CD4-positive, alpha-beta memory T cell (primary cell): ENCODE measurements around the gene IFIT3. TPM values are rescaled to one million over a fixed set of nuclear protein-coding genes. Genes with fewer than 3 reads are reported as not detected.

Experiments used
- CTCF ChIA-PET: fragments of 350-600 bp; sonication (Branson Sonifier 250); formaldehyde crosslinking; loops from one replicate; lab custom pipeline; 2021; ENCODE audit warnings: inconsistent platforms; ENCODE audit not compliant: partially characterized antibody; lab: Charles Lee
- POLR2A ChIA-PET: fragments of 350-600 bp; sonication (Branson Sonifier 250); formaldehyde crosslinking; loops from one replicate; lab custom pipeline; 2021; ENCODE audit not compliant: partially characterized antibody; lab: Charles Lee
- DNase-seq, 5 donors: peaks; one replicate each; pipeline versions ENCODE4 v3.0.0 to v3.0.0-alpha.2; 2020 to 2022; ENCODE audit warnings: mixed read lengths in 1 of 5
- H3K27ac ChIP-seq: one replicate; pipeline ENCODE4 v1.7.0; 2013; ENCODE audit warnings: low read depth, low read length
- H3K27me3 ChIP-seq: 2 replicates; pipeline ENCODE4 v1.7.0; 2013; ENCODE audit warnings: mild to moderate bottlenecking, low read length, moderate library complexity; ENCODE audit not compliant: insufficient read depth
- H3K36me3 ChIP-seq: 2 replicates; pipeline ENCODE4 v1.7.0; 2013; ENCODE audit warnings: mild to moderate bottlenecking, low read length, moderate library complexity; ENCODE audit not compliant: insufficient read depth
- H3K4me1 ChIP-seq: 2 replicates; pipeline ENCODE4 v1.7.0; 2013; ENCODE audit warnings: mild to moderate bottlenecking, low read length, moderate library complexity; ENCODE audit not compliant: insufficient read depth
- H3K4me3 ChIP-seq, 2 donors: one replicate each; pipeline ENCODE4 v1.7.0; 2013; ENCODE audit warnings: low read length in 2 of 2, mild to moderate bottlenecking in 1 of 2
- H3K9me3 ChIP-seq, 2 donors: one replicate each; pipeline ENCODE4 v1.7.0; 2013; ENCODE audit warnings: low read length in 2 of 2, control low read depth in 1 of 2; ENCODE audit not compliant: control insufficient read depth in 1 of 2
- H3K27ac Mint-ChIP-seq, 7 donors: one replicate each; pipeline ENCODE4 v1.8.0; 2020 to 2021; ENCODE audit warnings: mixed read lengths in 7 of 7, mild to moderate bottlenecking in 6 of 7, inconsistent platforms in 3 of 7, moderate library complexity in 3 of 7
- H3K27me3 Mint-ChIP-seq, 2 donors: one replicate each; pipeline ENCODE4 v1.8.0; 2020 to 2021; ENCODE audit warnings: mixed read lengths in 2 of 2
- H3K36me3 Mint-ChIP-seq, 2 donors: one replicate each; pipeline ENCODE4 v1.8.0; 2020 to 2021; ENCODE audit warnings: mixed read lengths in 2 of 2, inconsistent platforms in 1 of 2, mild to moderate bottlenecking in 1 of 2
- H3K4me1 Mint-ChIP-seq, 4 donors: one replicate each; pipeline ENCODE4 v1.8.0; 2020 to 2021; ENCODE audit warnings: mixed read lengths in 4 of 4, mild to moderate bottlenecking in 1 of 4
- H3K4me3 Mint-ChIP-seq, 8 donors: one replicate each; pipeline ENCODE4 v1.8.0; 2020 to 2021; ENCODE audit warnings: mixed read lengths in 8 of 8, mild to moderate bottlenecking in 7 of 8, moderate library complexity in 6 of 8, inconsistent platforms in 3 of 8
- H3K9me3 Mint-ChIP-seq, 8 donors: one replicate each; pipeline ENCODE4 v1.8.0; 2020 to 2021; ENCODE audit warnings: mixed read lengths in 8 of 8, mild to moderate bottlenecking in 5 of 8, inconsistent platforms in 3 of 8, moderate library complexity in 1 of 8
- intact Hi-C: fragments of 100-400 bp; cut with micrococcal nuclease; formaldehyde crosslinking; loops from one replicate; pipeline ENCODE4 v1.15.1; 2023
- polyA plus RNA-seq, 2 donors: library from polyadenylated mRNA; unstranded; fragments of 300-500 nt; fragmentation: Illumina TruSeq; gene quantifications; one replicate each; pipeline ENCODE4 v1.2.3, GENCODE V29; 2021
- total RNA-seq, 2 experiments: library from RNA; stranded (reverse); gene quantifications; one replicate each; pipeline ENCODE4 v1.2.3, GENCODE V29; 2021

IFIT3 gene
- total and polyA plus RNA-seq, 4 experiments from 2014 or later, result 3.1 to 10.4 (median 4.2) TPM

DNA sequence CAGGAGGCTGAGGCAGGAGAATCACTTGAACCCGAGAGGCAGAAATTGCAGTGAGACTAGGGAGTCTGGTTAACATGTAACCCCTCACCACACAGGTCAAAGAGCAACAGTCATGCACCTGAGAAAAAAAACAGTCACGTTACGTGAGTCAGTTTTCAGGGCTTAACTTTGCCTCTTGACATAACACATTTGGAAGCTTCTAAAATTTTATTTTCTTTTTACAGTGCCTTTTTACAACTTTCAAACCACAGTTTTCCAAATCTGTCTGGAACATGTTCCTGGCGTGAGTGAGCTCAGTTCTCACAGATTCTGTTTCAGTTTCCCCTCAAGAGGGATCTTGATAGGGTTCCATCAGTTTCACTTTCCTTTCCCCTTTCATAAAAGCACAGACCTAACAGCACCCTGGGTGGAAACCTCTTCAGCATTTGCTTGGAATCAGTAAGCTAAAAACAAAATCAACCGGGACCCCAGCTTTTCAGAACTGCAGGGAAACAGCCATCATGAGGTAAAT is 4.4 kb downstream of the IFIT3 start:
- peaks cover 79% of the 10 kb centered on the region for H3K4me1 ChIP-seq

DNA sequence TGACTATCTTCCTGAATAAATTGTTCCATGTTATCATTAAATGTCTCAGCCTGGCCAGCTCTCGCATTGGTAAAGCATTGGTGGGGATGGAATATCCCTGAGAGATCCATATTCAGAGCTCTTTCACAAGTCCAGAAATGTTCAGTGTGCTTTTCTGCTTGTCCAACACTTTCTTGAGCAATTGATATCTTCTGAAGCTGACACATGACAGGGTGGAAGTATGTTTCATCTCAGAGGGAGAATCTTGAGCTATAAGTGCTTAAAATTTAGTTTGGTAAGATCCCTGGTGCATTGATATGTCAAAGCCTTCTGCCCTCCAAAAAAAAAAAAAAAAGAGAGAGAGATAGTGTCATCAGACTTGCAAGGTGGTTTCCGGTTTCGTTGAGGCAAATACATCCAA is 7.4 kb downstream of the IFIT3 start:
- Mint-ChIP-seq H3K27ac (peak overlapping the region; percentile 42 to 91 (median 85)), H3K9me3 (no peaks in the 10 kb centered on the region), H3K4me1 (peaks cover 37 to 66% (median 53%) of the 10 kb centered on the region in 4 donors), H3K4me3 (peak overlapping the region in 3 of 8 donors; percentile 16 to 57 (median 38)), H3K27me3 (no peaks in the 10 kb centered on the region), H3K36me3 (peaks cover 7 to 20% of the 10 kb centered on the region in 2 donors)
- ChIA-PET CTCF (no interaction called here), POLR2A (interaction anchor here (1.0 kb wide), 1 partner anchor 33 kb away, joined by 5 read pairs; no protein-coding TSS in a partner anchor)
- peaks cover 59% of the 10 kb centered on the region for H3K4me1 ChIP-seq
- no peak overlapping the region for H3K4me3 ChIP-seq
- no peaks in the 10 kb centered on the region for H3K27me3 ChIP-seq
- H3K9me3 ChIP-seq, result no peaks in the 10 kb centered on the region
- peaks cover 13% of the 10 kb centered on the region for H3K36me3 ChIP-seq
- no peak overlapping the region for H3K27ac ChIP-seq
- intact Hi-C loops, result no loop called here
- no peak for DNase-seq

More for the DNA sequence above, 4.4 kb downstream of the IFIT3 start:
- intact Hi-C loops, result no loop called here
- H3K27me3 Mint-ChIP-seq, result peaks cover 0 to 4% of the 10 kb centered on the region in 2 donors
- POLR2A ChIA-PET, result interaction anchor here (0.9 to 1.2 kb wide), 3 partner anchors 33 to 80 kb away, joined by 3 to 6 read pairs (median 3); no protein-coding TSS in a partner anchor
- peaks cover 52 to 90% (median 70%) of the 10 kb centered on the region in 4 donors for H3K4me1 Mint-ChIP-seq
- peak; percentile 55 to 70 (median 59) for DNase-seq
- Histone ChIP-seq H3K4me3 (peak overlapping the region; percentile 10 to 24), H3K27me3 (no peaks in the 10 kb centered on the region), H3K36me3 (no peaks in the 10 kb centered on the region), H3K27ac (peak overlapping the region; percentile 48), H3K9me3 (no peaks in the 10 kb centered on the region)
- H3K4me3 Mint-ChIP-seq, result peak overlapping the region; percentile 81 to 89 (median 84)
- no peaks in the 10 kb centered on the region for H3K9me3 Mint-ChIP-seq
- H3K27ac Mint-ChIP-seq, result peak overlapping the region; percentile 91 to 99 (median 97)
- H3K36me3 Mint-ChIP-seq, result no peaks in the 10 kb centered on the region
- CTCF ChIA-PET, result interaction anchor here (0.7 to 1.7 kb wide), 7 partner anchors 8 to 86 kb away, joined by 3 to 9 read pairs (median 4); partner anchors contain the start of gene IFIT5

GRCh38 chr10:89336241-89336640 is 8.4 kb downstream of the IFIT3 start:
- H3K36me3 ChIP-seq, result peaks cover 13% of the 10 kb centered on the region
- DNase-seq, result no peak
- Mint-ChIP-seq H3K27ac (peak overlapping the region in 2 of 7 donors; percentile 46 to 49), H3K9me3 (no peaks in the 10 kb centered on the region), H3K36me3 (peaks cover 9 to 20% of the 10 kb centered on the region in 2 donors), H3K27me3 (no peaks in the 10 kb centered on the region), H3K4me1 (peaks cover 32 to 56% (median 45%) of the 10 kb centered on the region in 4 donors), H3K4me3 (peak overlapping the region in 1 of 8 donors; percentile 20)
- peaks cover 51% of the 10 kb centered on the region for H3K4me1 ChIP-seq
- no peak overlapping the region for H3K27ac ChIP-seq
- no peaks in the 10 kb centered on the region for H3K27me3 ChIP-seq
- intact Hi-C loops, result no loop called here
- no peaks in the 10 kb centered on the region for H3K9me3 ChIP-seq
- no peak overlapping the region for H3K4me3 ChIP-seq
- POLR2A ChIA-PET, result no interaction called here
- CTCF ChIA-PET, result no interaction called here

DNA sequence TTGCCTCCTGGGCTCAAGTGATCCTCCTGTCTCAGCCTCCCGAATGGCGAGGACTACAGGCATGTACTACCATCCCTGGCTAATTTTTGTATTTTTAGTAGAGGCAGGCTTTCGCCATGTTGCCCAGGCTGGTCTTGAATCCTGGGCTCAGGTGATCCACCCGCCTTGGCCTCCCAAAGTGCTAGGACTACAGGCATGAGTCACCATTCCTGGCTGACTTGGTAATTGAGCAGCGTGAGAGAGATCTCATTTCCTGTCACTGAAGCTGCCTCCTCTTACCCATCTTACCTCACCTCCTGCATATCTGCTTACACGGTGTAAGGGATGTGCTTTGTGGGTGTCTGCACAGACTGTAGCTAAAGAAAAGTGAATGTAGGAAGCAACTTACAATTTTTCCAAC is 9.7 kb downstream of the IFIT3 start:
- intact Hi-C loops, result no loop called here
- CTCF ChIA-PET, result interaction anchor here (1.0 to 1.5 kb wide), 3 partner anchors 10 to 34 kb away, joined by 3 to 8 read pairs (median 4); no protein-coding TSS in a partner anchor
- Mint-ChIP-seq H3K4me1 (peaks cover 27 to 45% (median 39%) of the 10 kb centered on the region in 4 donors), H3K27me3 (no peaks in the 10 kb centered on the region), H3K9me3 (no peaks in the 10 kb centered on the region), H3K27ac (peak overlapping the region in 5 of 7 donors; percentile 66 to 82 (median 81)), H3K4me3 (peak overlapping the region in 2 of 8 donors; percentile 40 to 48), H3K36me3 (peaks cover 9 to 20% of the 10 kb centered on the region in 2 donors)
- Histone ChIP-seq H3K27me3 (no peaks in the 10 kb centered on the region), H3K4me1 (peaks cover 45% of the 10 kb centered on the region), H3K9me3 (no peaks in the 10 kb centered on the region), H3K4me3 (no peak overlapping the region), H3K27ac (no peak overlapping the region), H3K36me3 (peaks cover 13% of the 10 kb centered on the region)
- peak in 3 of 5 donors; percentile 20 to 71 (median 24) for DNase-seq
- POLR2A ChIA-PET, result interaction anchor here (1.1 to 1.7 kb wide), 3 partner anchors 10 to 77 kb away, joined by 4 to 10 read pairs (median 5); partner anchors contain the start of genes IFIT2, IFIT3 and IFIT5

DNA sequence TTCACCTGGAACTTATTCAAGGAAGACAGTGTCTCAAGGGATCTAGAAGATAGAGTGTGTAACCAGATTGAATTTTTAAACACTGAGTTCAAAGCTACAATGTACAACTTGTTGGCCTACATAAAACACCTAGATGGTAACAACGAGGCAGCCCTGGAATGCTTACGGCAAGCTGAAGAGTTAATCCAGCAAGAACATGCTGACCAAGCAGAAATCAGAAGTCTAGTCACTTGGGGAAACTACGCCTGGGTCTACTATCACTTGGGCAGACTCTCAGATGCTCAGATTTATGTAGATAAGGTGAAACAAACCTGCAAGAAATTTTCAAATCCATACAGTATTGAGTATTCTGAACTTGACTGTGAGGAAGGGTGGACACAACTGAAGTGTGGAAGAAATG is 10.9 kb downstream of the IFIT3 start:
- H3K27ac Mint-ChIP-seq, result no peak overlapping the region

GRCh38 chr10:89339875-89340274 is 12.1 kb downstream of the IFIT3 start:
- Mint-ChIP-seq H3K27me3 (peaks cover 0 to 1% of the 10 kb centered on the region in 2 donors), H3K4me3 (no peak overlapping the region), H3K36me3 (peaks cover 9 to 20% of the 10 kb centered on the region in 2 donors), H3K4me1 (peaks cover 12 to 23% (median 20%) of the 10 kb centered on the region in 4 donors), H3K9me3 (no peaks in the 10 kb centered on the region), H3K27ac (no peak overlapping the region)
- DNase-seq, result no peak
- Histone ChIP-seq H3K4me3 (no peak overlapping the region), H3K4me1 (peaks cover 22% of the 10 kb centered on the region), H3K27ac (no peak overlapping the region), H3K9me3 (no peaks in the 10 kb centered on the region), H3K27me3 (no peaks in the 10 kb centered on the region), H3K36me3 (peaks cover 13% of the 10 kb centered on the region)
- intact Hi-C loops, result no loop called here
- CTCF ChIA-PET, result interaction anchor here (2.2 kb wide), 1 partner anchor 30 kb away, joined by 4 read pairs; no protein-coding TSS in a partner anchor
- POLR2A ChIA-PET, result no interaction called here

More for the DNA sequence above, 10.9 kb downstream of the IFIT3 start:
- CTCF ChIA-PET, result no interaction called here
- H3K4me3 Mint-ChIP-seq, result no peak overlapping the region
- H3K4me3 ChIP-seq, result no peak overlapping the region
- peaks cover 0 to 1% of the 10 kb centered on the region in 2 donors for H3K27me3 Mint-ChIP-seq
- H3K9me3 ChIP-seq, result no peaks in the 10 kb centered on the region
- H3K36me3 ChIP-seq, result peaks cover 13% of the 10 kb centered on the region
- POLR2A ChIA-PET, result no interaction called here
- H3K4me1 ChIP-seq, result peaks cover 33% of the 10 kb centered on the region
- intact Hi-C loops, result no loop called here
- DNase-seq, result no peak
- peaks cover 9 to 20% of the 10 kb centered on the region in 2 donors for H3K36me3 Mint-ChIP-seq
- H3K27me3 ChIP-seq, result no peaks in the 10 kb centered on the region
- H3K4me1 Mint-ChIP-seq, result peaks cover 18 to 33% (median 27%) of the 10 kb centered on the region in 4 donors
- H3K9me3 Mint-ChIP-seq, result no peaks in the 10 kb centered on the region
- no peak overlapping the region for H3K27ac ChIP-seq

GRCh38 chr10:89341649-89342048 is 13.9 kb downstream of the IFIT3 start:
- ChIA-PET CTCF (no interaction called here), POLR2A (interaction anchor here (0.8 kb wide), 1 partner anchor 50 kb away, joined by 3 read pairs; the partner anchor contains the start of gene IFIT1)
- no peak overlapping the region for H3K4me3 ChIP-seq
- Mint-ChIP-seq H3K4me3 (no peak overlapping the region), H3K27ac (no peak overlapping the region), H3K9me3 (no peaks in the 10 kb centered on the region), H3K4me1 (peaks cover 3 to 10% (median 7%) of the 10 kb centered on the region in 4 donors), H3K36me3 (peaks cover 9 to 20% of the 10 kb centered on the region in 2 donors), H3K27me3 (peaks cover 0 to 1% of the 10 kb centered on the region in 2 donors)
- H3K9me3 ChIP-seq, result no peaks in the 10 kb centered on the region
- H3K4me1 ChIP-seq, result peaks cover 12% of the 10 kb centered on the region
- no peaks in the 10 kb centered on the region for H3K27me3 ChIP-seq
- peaks cover 13% of the 10 kb centered on the region for H3K36me3 ChIP-seq
- H3K27ac ChIP-seq, result no peak overlapping the region
- no peak for DNase-seq
- intact Hi-C loops, result no loop called here
